Activated CD8-positive, alpha-beta T cell treated with anti-CD3 and anti-CD28 coated beads for 36 hours (primary cell): ENCODE measurements around the gene ZNF358. TPM values are rescaled to one million over a fixed set of nuclear protein-coding genes. Genes with fewer than 3 reads are reported as not detected.

Experiments
- ATAC-seq: fragments of 200-7000 bp; cut with Tn5 transposase; one replicate; pipeline ENCODE4 v1.10.0; 2021; ENCODE audit warnings: mild to moderate bottlenecking, moderate library complexity
- CTCF ChIA-PET: fragments of 350-600 bp; sonication (Branson Sonifier 250); formaldehyde crosslinking; loops from one replicate; lab custom pipeline; 2021; ENCODE audit warnings: antibody characterized with exemption; lab: Charles Lee
- POLR2A ChIA-PET: fragments of 350-600 bp; sonication (Branson Sonifier 250); formaldehyde crosslinking; loops from one replicate; lab custom pipeline; 2021; ENCODE audit warnings: antibody characterized with exemption; lab: Charles Lee
- DNase-seq: peaks from one replicate; pipeline ENCODE4 v3.0.0-alpha.2; 2020
- H3K27ac Mint-ChIP-seq: one replicate; pipeline ENCODE4 v1.8.0; 2021; ENCODE audit warnings: mild to moderate bottlenecking, mixed read lengths
- H3K27me3 Mint-ChIP-seq: one replicate; pipeline ENCODE4 v1.8.0; 2021; ENCODE audit warnings: mixed read lengths
- H3K36me3 Mint-ChIP-seq: one replicate; pipeline ENCODE4 v1.8.0; 2021; ENCODE audit warnings: low read depth, mixed read lengths
- H3K4me1 Mint-ChIP-seq: one replicate; pipeline ENCODE4 v1.8.0; 2021; ENCODE audit warnings: low read depth, mixed read lengths
- H3K4me3 Mint-ChIP-seq: one replicate; pipeline ENCODE4 v1.8.0; 2021; ENCODE audit warnings: mild to moderate bottlenecking, moderate library complexity, mixed read lengths
- H3K9me3 Mint-ChIP-seq: one replicate; pipeline ENCODE4 v1.8.0; 2021; ENCODE audit warnings: mixed read lengths
- CTCF ChIP-seq: fragments of 200-600 bp; IDR thresholded peaks from one replicate; pipeline ENCODE4 v1.8.0; 2022; ENCODE audit warnings: antibody characterized with exemption, mild to moderate bottlenecking
- intact Hi-C: fragments of 100-400 bp; cut with micrococcal nuclease; formaldehyde crosslinking; loops from one replicate; pipeline ENCODE4 v1.10.0; 2022
- total RNA-seq, 2 experiments: library from RNA; stranded (reverse); gene quantifications; one replicate each; pipeline ENCODE4 v1.2.3, GENCODE V29; 2021

ZNF358 gene
- total RNA-seq: 1 to 10 TPM; 4.8 to 6.5 TPM

DNA sequence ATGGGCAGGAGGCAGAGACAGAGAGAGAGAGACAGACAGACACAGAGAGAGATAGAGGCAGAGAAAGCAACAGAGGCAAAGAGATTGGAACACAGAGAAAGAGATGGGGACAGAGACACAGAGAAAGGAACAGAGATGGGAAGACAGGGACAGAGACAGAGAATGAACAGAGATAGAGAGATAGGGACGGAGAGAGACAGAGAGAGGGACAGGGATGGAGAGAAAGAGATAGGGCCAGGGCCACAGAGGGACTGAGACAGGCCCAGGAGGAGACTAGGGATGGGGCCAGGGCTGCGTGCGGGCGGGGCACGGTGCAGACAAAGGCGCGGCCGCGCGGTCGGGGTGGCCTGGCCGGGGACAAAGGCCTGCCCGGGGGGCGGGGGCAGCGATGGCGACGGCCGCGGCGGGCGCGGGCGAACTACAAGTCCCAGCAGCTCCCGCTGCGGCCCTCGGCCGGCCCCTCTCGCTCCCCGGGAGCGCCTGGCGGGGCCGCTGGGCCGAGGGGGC, at the start of gene ZNF358:
ZNF358 (plus strand) TSS at position 459 of the 507 bp plus-strand sequence. CDS start 3,140 bp downstream, outside the sequence.
- H3K9me3 Mint-ChIP-seq: no peaks in the 10 kb centered on the region
- peak; percentile 97 for ATAC-seq
- H3K27me3 Mint-ChIP-seq: peaks cover 9% of the 10 kb centered on the region
- intact Hi-C loops: no loop called here
- POLR2A ChIA-PET: interaction anchor here (1.0 kb wide), 1 partner anchor 19 kb away, joined by 3 read pairs; a partner anchor contains a TSS
- CTCF ChIA-PET: interaction anchor here (1.0 to 1.3 kb wide), 2 partner anchors 19 to 89 kb away, joined by 3 to 4 read pairs; a partner anchor contains a TSS
- no peaks in the 10 kb centered on the region for H3K36me3 Mint-ChIP-seq
- DNase-seq: peak; percentile 69
- no peak for TF ChIP-seq CTCF
- H3K4me1 Mint-ChIP-seq: peaks cover 8% of the 10 kb centered on the region
- H3K4me3 Mint-ChIP-seq: peak within 1 kb of the TSS; percentile 83
- peak within 1 kb of the TSS; percentile 87 for H3K27ac Mint-ChIP-seq

GRCh38 chr19:7467009-7467989, 48.6 kb upstream of the ZNF358 start:
- intact Hi-C loops: no loop called here
- Mint-ChIP-seq H3K9me3 (no peaks in the 10 kb centered on the region), H3K27me3 (no peaks in the 10 kb centered on the region), H3K36me3 (peaks cover 8% of the 10 kb centered on the region), H3K27ac (no peak overlapping the region), H3K4me1 (no peaks in the 10 kb centered on the region), H3K4me3 (no peak overlapping the region)
- POLR2A ChIA-PET: no interaction called here
- no peak for TF ChIP-seq CTCF
- ATAC-seq (no peak), DNase-seq (no peak)
- CTCF ChIA-PET: interaction anchor here (1.2 kb wide), 1 partner anchor 232 kb away, joined by 4 read pairs; no protein-coding TSS in a partner anchor

- intact Hi-C loops: no loop called here
- DNase-seq (no peak), ATAC-seq (no peak)
- no peak overlapping the region for H3K4me3 Mint-ChIP-seq
- H3K27me3 Mint-ChIP-seq: no peaks in the 10 kb centered on the region
- ChIA-PET POLR2A (interaction anchor here (0.8 kb wide), 1 partner anchor 15 kb away, joined by 5 read pairs; no protein-coding TSS in a partner anchor), CTCF (interaction anchor here (0.9 kb wide), 1 partner anchor 31 kb away, joined by 3 read pairs; no protein-coding TSS in a partner anchor)
- H3K36me3 Mint-ChIP-seq: peaks cover 5% of the 10 kb centered on the region
- H3K27ac Mint-ChIP-seq: no peak overlapping the region
- TF ChIP-seq CTCF: no peak
- H3K4me1 Mint-ChIP-seq: no peaks in the 10 kb centered on the region
- no peaks in the 10 kb centered on the region for H3K9me3 Mint-ChIP-seq
Observed at GRCh38 chr19:7468840-7469239, 47.1 kb upstream of the ZNF358 start.

- ATAC-seq (no peak), DNase-seq (no peak)
- H3K9me3 Mint-ChIP-seq: no peaks in the 10 kb centered on the region
- H3K4me1 Mint-ChIP-seq: no peaks in the 10 kb centered on the region
- no peaks in the 10 kb centered on the region for H3K27me3 Mint-ChIP-seq
- CTCF ChIA-PET: no interaction called here
- POLR2A ChIA-PET: interaction anchor here (0.6 to 0.8 kb wide), 2 partner anchors 15 to 157 kb away, joined by 3 to 5 read pairs; no protein-coding TSS in a partner anchor
- no peak overlapping the region for H3K27ac Mint-ChIP-seq
- H3K4me3 Mint-ChIP-seq: no peak overlapping the region
- TF ChIP-seq CTCF: no peak
- intact Hi-C loops: no loop called here
- H3K36me3 Mint-ChIP-seq: peaks cover 3% of the 10 kb centered on the region
Observed at GRCh38 chr19:7469669-7470285, 46.1 kb upstream of the ZNF358 start.
